DMS79 (cell line): Measurements from ENCODE around the gene MYL10.
"Not testable (repeated sequence)": the region's sequence is repeated elsewhere in the genome, so short reads cannot be mapped to it uniquely, and the experiment has no call there.

Source experiments
- DNase-seq: peaks from one replicate; lab custom pipeline; 2025; lab: John Stamatoyannopoulos, UW

The MYL10 gene

GRCh38 chr7:101618916-101619315 is 10.2 kb downstream of the MYL10 start:
- DNase-seq: no peak

GRCh38 chr7:101618207-101618839 is 10.8 kb downstream of the MYL10 start:
- DNase-seq: peak; percentile 13

GRCh38 chr7:101617451-101618206 is 11.5 kb downstream of the MYL10 start:
- no peak for DNase-seq

DNA sequence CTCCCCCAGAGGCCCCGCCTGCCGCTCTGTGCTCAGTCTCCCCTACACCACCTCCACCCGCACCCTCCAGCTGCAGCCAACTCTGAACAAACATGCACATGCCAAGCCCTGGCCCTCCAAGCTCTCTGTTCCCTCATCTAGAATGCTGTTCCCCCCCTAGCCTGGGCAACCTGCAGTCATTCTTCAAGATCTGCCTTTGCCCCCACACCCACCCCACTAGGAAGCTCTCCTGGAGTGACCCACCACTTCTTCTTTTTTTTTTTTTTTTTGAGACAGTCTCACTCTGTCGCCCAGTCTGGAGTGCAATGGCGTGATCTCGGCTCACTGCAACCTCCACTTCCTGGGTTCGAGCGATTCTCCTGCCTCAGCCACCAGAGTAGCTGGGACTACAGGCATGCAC is 13.7 kb downstream of the MYL10 start:
- no peak for DNase-seq

- DNase-seq: no peak
These were observed 14.2 kb downstream of the MYL10 start for GRCh38 chr7:101614939-101615302.

DNA sequence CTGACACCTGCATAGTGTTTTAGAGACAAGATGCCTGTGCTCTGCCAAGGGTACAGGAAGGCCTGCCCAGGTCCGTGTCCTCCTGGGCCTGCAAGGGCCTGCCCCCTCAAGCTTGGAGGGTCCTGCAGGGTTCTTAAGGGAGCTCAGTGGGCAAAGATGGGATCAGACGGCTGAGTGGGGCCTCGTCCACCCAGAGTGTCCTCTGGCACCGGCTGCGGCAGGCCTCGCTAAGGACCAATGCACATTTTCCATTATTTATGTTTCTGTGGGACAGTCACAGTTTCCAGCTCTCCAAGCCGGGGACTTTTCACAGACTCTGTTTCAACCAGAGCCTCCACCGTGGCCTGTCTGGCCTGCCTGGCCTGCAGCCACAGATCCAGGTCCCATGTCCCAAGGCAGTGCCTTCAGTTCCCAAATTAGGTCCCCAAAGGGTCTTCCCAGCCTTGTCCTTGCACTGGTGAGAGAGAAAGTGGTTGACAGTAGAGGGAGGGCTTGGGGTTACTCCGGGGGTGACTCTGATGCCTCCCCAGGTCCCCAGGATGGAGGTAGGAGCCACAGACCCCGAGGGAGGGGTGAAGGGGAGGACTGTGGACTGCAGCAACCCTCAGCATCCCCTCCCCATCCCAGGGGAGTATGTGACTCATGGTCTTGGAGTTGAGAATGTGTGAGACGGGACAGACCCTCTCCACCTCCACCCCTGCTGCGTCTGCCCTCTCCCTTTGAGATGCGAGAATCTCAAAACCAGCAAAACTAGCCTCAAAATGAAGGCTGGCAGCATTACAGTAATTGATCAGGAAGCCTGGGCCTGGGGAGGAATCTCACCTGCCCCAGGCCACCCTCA is 14.8 kb downstream of the MYL10 start:
- DNase-seq: no peak

DNA sequence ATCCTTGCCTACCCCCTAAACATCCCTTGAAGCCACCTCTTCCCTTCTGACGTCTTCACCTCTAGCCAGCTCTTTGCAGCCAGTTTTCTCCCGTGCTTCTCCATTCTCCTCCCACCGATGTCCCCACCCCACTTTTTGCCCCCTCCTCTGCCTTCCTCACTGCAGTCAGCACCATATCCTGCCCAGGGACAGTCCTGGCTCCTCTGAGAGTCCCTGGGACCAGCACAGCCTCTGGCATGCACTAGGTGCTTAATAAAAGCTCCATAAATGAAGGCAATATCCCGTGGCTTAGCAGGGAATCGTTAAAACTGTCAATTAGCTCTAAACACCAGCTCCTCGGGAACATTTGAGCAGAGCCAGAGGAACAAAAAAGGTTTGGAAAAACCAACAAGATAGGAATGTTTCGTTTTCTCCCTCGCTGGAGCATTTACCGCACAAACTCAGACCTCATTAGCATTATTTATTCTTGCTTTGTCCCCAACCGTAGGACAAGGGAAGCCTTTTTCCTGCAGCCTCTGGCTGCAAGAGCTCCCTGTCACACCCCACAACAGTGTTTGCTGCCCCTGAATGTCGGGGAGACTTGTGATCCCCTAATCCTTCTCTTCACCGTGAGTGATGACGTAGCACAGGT is 16.1 kb downstream of the MYL10 start:
- DNase-seq: no peak

GRCh38 chr7:101608772-101609713 is 20.1 kb downstream of the MYL10 start:
- peak; percentile 75 for DNase-seq

GRCh38 chr7:101606498-101606923 is 22.6 kb downstream of the MYL10 start:
- no peak for DNase-seq

DNA sequence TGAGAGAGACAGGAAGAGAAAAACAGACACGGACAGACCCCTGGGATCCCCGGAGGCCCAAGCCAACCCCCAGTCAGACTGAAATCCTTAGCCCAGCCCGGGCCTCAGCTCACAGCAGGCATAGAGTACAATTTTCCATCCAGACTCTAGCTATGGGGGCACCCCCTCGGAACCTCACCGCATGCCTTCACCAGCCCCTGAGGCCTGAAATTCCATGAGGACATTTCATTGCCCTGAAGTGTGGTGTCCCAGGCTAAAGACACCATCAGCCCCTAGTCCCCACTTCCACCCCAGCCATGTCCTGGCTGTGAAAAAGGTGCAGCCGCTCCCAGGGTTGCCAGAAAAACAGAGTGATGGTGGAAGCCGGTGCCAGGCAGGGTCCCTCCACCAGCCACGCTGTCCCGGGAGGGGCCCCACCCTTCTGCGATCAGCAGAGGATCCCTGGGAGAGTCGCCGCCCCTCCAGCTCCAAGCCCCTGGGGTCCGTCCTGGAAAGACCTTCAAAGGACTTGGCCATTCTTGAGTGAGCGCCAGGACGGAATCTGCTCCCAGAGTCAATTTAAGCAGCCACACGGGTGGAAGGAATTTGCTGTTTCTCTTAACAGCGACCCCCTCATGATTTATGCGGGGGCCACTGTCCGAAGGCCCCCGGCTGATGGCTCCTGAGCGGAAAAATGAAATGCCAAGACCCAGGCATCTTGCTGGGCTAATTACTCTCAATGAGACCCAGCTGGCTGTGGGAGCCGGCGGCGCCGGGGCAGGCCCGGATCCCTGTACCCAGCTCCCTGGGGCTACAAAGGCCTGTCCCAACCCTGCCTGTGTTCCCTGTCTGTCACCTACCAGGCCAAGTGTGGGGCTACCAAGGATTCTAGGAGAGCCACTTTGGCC is 23.2 kb downstream of the MYL10 start:
- DNase-seq: no peak

GRCh38 chr7:101604934-101605332 is 24.2 kb downstream of the MYL10 start:
- not testable (repeated sequence) for DNase-seq

DNA sequence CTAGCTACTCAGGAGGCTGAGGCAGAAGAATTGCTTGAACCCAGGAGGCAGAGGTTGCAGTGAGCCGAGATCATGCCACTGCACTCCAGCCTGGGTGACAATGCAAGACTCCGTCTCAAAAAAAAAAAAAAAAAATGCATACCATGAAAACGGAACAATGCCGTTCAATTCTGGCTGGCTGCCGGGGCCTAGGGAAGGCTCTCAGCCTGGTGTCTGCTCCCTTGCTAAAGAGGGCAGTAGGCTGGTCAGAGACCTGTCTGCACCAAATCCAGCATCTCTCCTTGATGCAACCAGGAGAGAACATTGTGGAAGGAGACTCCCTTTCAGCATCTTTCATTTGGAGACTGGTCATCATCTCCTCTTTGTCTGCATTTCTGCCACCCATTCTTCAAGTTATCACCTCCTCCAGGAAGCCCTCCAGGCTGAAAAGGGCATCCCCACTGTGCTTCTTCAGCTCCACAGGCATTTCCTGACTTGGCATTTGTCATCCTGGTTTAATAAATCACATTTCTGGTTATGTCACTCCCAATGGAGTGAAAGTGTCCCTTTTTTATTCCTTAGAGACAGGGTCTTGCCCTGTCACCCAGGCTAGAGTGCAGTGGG is 24.7 kb downstream of the MYL10 start:
- DNase-seq: no peak

- DNase-seq: peak; percentile 26
These were observed 26.4 kb downstream of the MYL10 start for GRCh38 chr7:101602484-101603241.

- no peak for DNase-seq
These were observed 27.0 kb downstream of the MYL10 start for GRCh38 chr7:101602082-101602481.

- no peak for DNase-seq
These were observed 29.3 kb downstream of the MYL10 start for GRCh38 chr7:101599787-101600186.

- no peak for DNase-seq
These were observed 29.9 kb downstream of the MYL10 start for GRCh38 chr7:101598986-101599771.

DNA sequence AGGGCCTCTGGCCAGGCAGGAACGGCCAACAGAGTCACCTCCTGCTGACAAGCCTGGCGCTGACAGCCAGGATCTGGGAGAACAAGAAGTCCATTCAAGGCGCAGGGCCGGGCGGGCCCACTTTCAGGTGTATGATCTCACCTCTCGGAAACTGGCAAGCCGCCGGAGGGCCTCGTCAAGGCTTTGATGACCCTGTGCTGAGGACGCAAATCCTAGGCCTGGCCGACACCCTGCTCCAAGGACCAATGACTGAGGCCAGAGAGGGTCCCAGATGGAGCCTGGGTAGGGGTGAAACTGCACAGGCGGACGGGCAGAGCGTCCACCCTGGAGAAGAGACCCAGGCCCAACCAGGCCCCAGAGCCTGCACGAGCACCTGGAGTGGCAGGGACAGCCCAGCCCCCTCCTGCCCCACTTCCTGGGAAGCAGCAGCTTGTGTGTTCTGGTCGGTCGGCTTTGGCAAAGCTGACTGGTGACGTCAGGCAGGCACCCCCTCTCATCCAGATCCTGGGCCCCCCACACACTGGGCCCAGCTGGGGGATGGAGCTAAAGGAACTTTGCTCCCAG is 30.6 kb downstream of the MYL10 start:
- no peak for DNase-seq

GRCh38 chr7:101597941-101598340 is 31.2 kb downstream of the MYL10 start:
- DNase-seq: no peak
